ENCODE results near the gene TNS3. TPM values are rescaled to one million over a fixed set of nuclear protein-coding genes. Genes with fewer than 3 reads are reported as not detected.

The TNS3 gene
- 533 TPM for total RNA-seq (2021; ENCODE audit: unreplicated experiment)
- 322 TPM for polyA plus RNA-seq (2012; ENCODE audit: insufficient read length)
- percentile 99 among the genes with signal in this experiment for Bru-seq, nascent RNA
- BruChase-seq, experiment 1, labeled RNA remaining after a 2-hour chase, result percentile 97 among the genes with signal in this experiment
- percentile 97 among the genes with signal in this experiment for BruChase-seq, experiment 2, labeled RNA remaining after a 6-hour chase
- long read RNA-seq, full-length matches to known transcripts, result 1 of 654 reads
- long read RNA-seq, partial matches to known transcripts, result 260 of 654 reads
- long read RNA-seq, other reads (novel, unspliced or antisense), result 393 of 654 reads

GRCh38 chr7:47581804-47582763 is at the start of gene TNS3:
Gene TNS3, minus strand, starts transcription at chr7:47582111. Its CDS starts 142,475 bp downstream, at chr7:47439636.
- Histone ChIP-seq H3K27me3 (ENCODE audit: control insufficient read depth, insufficient read depth, low read length) (no peaks in the 10 kb centered on the region), H3K4me3 (ENCODE audit: low read depth in 2 of 2, low read length in 2 of 2) (peak within 1 kb of the TSS; percentile 79 to 92), H3K4me1 (ENCODE audit: control insufficient read depth, insufficient read depth, low read length) (peaks cover 62% of the 10 kb centered on the region), H3K36me3 (ENCODE audit: control insufficient read depth, insufficient read depth, low read length) (peaks cover 9% of the 10 kb centered on the region; the same call in 1 of the 2 replicates), H3K27ac (ENCODE audit: low read length) (peak within 1 kb of the TSS; percentile 100), H3K9me3 (ENCODE audit: control insufficient read depth, insufficient read depth, low read depth, low read length) (no peaks in the 10 kb centered on the region; the same call in 1 of the 2 replicates)
- DNase-seq (ENCODE audit: low read depth, low spot score) (no peak), ATAC-seq (peak; percentile 52)
- CTCF ChIA-PET, result interaction anchor here (0.6 to 1.3 kb wide), 2 partner anchors 22 to 53 kb away, joined by 6 to 9 read pairs; no protein-coding TSS in a partner anchor
- POLR2A ChIA-PET, result interaction anchor here (0.6 to 1.8 kb wide), 4 partner anchors 28 to 316 kb away, joined by 3 to 9 read pairs (median 6); no protein-coding TSS in a partner anchor
- no peak for TF ChIP-seq REST (IDR thresholded peaks at IDR 0.05; ENCODE audit: insufficient read depth in 1 of 2, low read depth in 2 of 2, low read length in 1 of 2)
- peak; percentile 62; the same call in 1 of the 2 replicates for TF ChIP-seq POLR2AphosphoS5 (IDR thresholded peaks at IDR 0.05; ENCODE audit: low read depth, low read length)
- peak; percentile 81 for TF ChIP-seq TCF7L2 (IDR thresholded peaks at IDR 0.05; ENCODE audit: low read depth, low read length)
- peak; percentile 80; the same call in 1 of the 2 replicates for TF ChIP-seq CTCF (IDR thresholded peaks at IDR 0.05)
- peak; percentile 61; the same call in 1 of the 2 replicates for TF ChIP-seq SIN3A (IDR thresholded peaks at IDR 0.05; ENCODE audit: borderline replicate concordance, insufficient read depth, low read depth, low read length)
- intact Hi-C loops (cut with micrococcal nuclease; ENCODE audit: unreplicated experiment) (loop anchor here (2.0 kb wide), 1 partner anchor 181 kb away; no protein-coding TSS in a partner anchor), in situ Hi-C loops (cut with HindIII; ENCODE audit: low pct_unique_long_range_greater_than_20kb, low sequenced_read_pairs) (no loop called here)
- no TSS peak for BruUV-seq (replicated peaks)

- BruUV-seq (replicated peaks), result no TSS peak
- no peak for ATAC-seq
- no peaks in the 10 kb centered on the region for H3K9me3 ChIP-seq (ENCODE audit: control insufficient read depth, insufficient read depth, low read depth, low read length)
- peak overlapping the region; percentile 96 for H3K27ac ChIP-seq (ENCODE audit: low read length)
- intact Hi-C loops (cut with micrococcal nuclease; ENCODE audit: unreplicated experiment) (loop anchor here (10.0 kb wide), 2 partner anchors 153 to 183 kb away; no protein-coding TSS in a partner anchor), in situ Hi-C loops (cut with HindIII; ENCODE audit: low pct_unique_long_range_greater_than_20kb, low sequenced_read_pairs) (no loop called here)
- peaks cover 67% of the 10 kb centered on the region for H3K4me1 ChIP-seq (ENCODE audit: control insufficient read depth, insufficient read depth, low read length)
- ChIA-PET POLR2A (interaction anchor here (0.7 kb wide), 1 partner anchor 7 kb away, joined by 11 read pairs; no protein-coding TSS in a partner anchor), CTCF (no interaction called here)
- TF ChIP-seq SIN3A (IDR thresholded peaks at IDR 0.05; ENCODE audit: borderline replicate concordance, insufficient read depth, low read depth, low read length), result no peak
- TF ChIP-seq CTCF (IDR thresholded peaks at IDR 0.05), result no peak
- TF ChIP-seq REST (IDR thresholded peaks at IDR 0.05; ENCODE audit: insufficient read depth in 1 of 2, low read depth in 2 of 2, low read length in 1 of 2), result no peak
- TF ChIP-seq POLR2AphosphoS5 (IDR thresholded peaks at IDR 0.05; ENCODE audit: low read depth, low read length), result no peak
- no peak for TF ChIP-seq TCF7L2 (IDR thresholded peaks at IDR 0.05; ENCODE audit: low read depth, low read length)
- no peaks in the 10 kb centered on the region for H3K36me3 ChIP-seq (ENCODE audit: control insufficient read depth, insufficient read depth, low read length)
- no peaks in the 10 kb centered on the region for H3K27me3 ChIP-seq (ENCODE audit: control insufficient read depth, insufficient read depth, low read length)
- no peak for DNase-seq (ENCODE audit: low read depth, low spot score)
- H3K4me3 ChIP-seq (ENCODE audit: low read depth in 2 of 2, low read length in 2 of 2), result no peak overlapping the region
Observed at GRCh38 chr7:47631711-47632110, 49.8 kb upstream of the TNS3 start.
